ENCODE measurements around the gene SNN.

SNN gene

DNA sequence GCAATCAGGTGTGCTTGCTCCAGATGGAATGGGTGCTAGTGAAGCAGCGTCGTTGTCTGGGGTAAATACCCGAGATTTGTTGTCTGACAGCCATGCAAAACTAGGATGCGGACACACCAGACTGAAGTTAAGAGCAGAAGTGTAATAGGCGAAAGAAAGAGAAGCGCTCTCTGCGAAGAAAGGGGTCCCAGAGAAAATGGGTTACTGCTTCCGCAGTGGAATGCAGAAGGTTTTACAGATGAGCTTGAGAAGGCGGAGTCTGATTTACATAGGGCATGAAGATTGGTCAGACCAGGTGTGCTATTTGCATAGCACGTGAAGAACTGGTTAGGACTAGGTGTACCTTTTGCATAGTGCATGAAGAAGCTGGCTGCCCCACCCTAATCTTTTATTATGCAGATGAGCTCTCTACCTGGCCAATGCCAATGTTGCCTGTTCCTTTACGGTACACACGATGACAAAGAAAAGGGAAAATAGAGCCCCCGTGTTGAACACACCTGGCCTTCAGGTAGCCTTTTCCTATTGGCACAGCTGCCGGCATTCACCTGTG, 32.0 kb upstream of the SNN start:
- no peak overlapping the region for H2AK5ac ChIP-seq (ENCODE audit: low read length)
- no peak overlapping the region for H2BK5ac ChIP-seq (ENCODE audit: low read depth, low read length, poor library complexity)
- H3K14ac ChIP-seq (ENCODE audit: low read length) = no peak overlapping the region
- H3K27ac ChIP-seq (ENCODE audit: low read depth, low read length) = no peak overlapping the region
- H3K4me3 ChIP-seq (ENCODE audit: low read depth, low read length) = no peak overlapping the region
- no CpG with 5 or more reads among the region's 14 CpGs for WGBS (ENCODE audit: extremely low coverage, insufficient coverage, insufficient read length)
- peak overlapping the region; percentile 59 for H3K4me2 ChIP-seq (ENCODE audit: low read length)
- H2BK12ac ChIP-seq (ENCODE audit: low read length) = no peak overlapping the region
- no peak overlapping the region for H3K23ac ChIP-seq (ENCODE audit: low read length)
- H4K8ac ChIP-seq (ENCODE audit: low read depth, low read length) = peak overlapping the region; percentile 26
- H3K27me3 ChIP-seq (ENCODE audit: insufficient read depth, low read length) = no peaks in the 10 kb centered on the region
- peaks cover 19 to 43% of the 10 kb centered on the region in 2 experiments for H3K4me1 ChIP-seq (ENCODE audit: control insufficient read depth in 1 of 2, insufficient read depth in 2 of 2, low read length in 2 of 2)
- no peak overlapping the region for H3K18ac ChIP-seq (ENCODE audit: low read length)
- H3K9ac ChIP-seq (ENCODE audit: low read length) = no peak overlapping the region
- no peaks in the 10 kb centered on the region for H3K9me3 ChIP-seq (ENCODE audit: insufficient read depth, low read depth, low read length)
- H3K4ac ChIP-seq (ENCODE audit: low read depth, low read length) = no peak overlapping the region
- no peak overlapping the region for H4K12ac ChIP-seq (ENCODE audit: low read depth, low read length)
- no peaks in the 10 kb centered on the region for H3K36me3 ChIP-seq (ENCODE audit: control insufficient read depth in 1 of 2, insufficient read depth in 2 of 2, low read length in 2 of 2)
- no peak overlapping the region for H2BK120ac ChIP-seq (ENCODE audit: insufficient read depth, low read length, poor library complexity)
- DNase-seq = peak; percentile 76 to 89
- no peaks in the 10 kb centered on the region for H3K79me2 ChIP-seq (ENCODE audit: control insufficient read depth, insufficient read depth, low read length, poor library complexity)
- peaks cover 19% of the 10 kb centered on the region for H3K79me1 ChIP-seq (ENCODE audit: low read length)
- no peak overlapping the region for H2AFZ ChIP-seq (ENCODE audit: insufficient read depth, low read length, poor library complexity)
- H4K91ac ChIP-seq (ENCODE audit: low read depth, low read length) = no peak overlapping the region

- Histone ChIP-seq H2BK120ac (ENCODE audit: insufficient read depth, low read length, poor library complexity) (no peak overlapping the region), H3K36me3 (ENCODE audit: control insufficient read depth in 1 of 2, insufficient read depth in 2 of 2, low read length in 2 of 2) (no peaks in the 10 kb centered on the region), H3K79me2 (ENCODE audit: control insufficient read depth, insufficient read depth, low read length, poor library complexity) (no peaks in the 10 kb centered on the region), H2BK12ac (ENCODE audit: low read length) (no peak overlapping the region), H3K4me2 (ENCODE audit: low read length) (no peak overlapping the region), H4K91ac (ENCODE audit: low read depth, low read length) (no peak overlapping the region), H3K27me3 (ENCODE audit: insufficient read depth, low read length) (no peaks in the 10 kb centered on the region), H3K9ac (ENCODE audit: low read length) (no peak overlapping the region), H2AFZ (ENCODE audit: insufficient read depth, low read length, poor library complexity) (no peak overlapping the region), H3K27ac (ENCODE audit: low read depth, low read length) (no peak overlapping the region), H3K4me3 (ENCODE audit: low read depth, low read length) (no peak overlapping the region), H4K8ac (ENCODE audit: low read depth, low read length) (no peak overlapping the region), H3K79me1 (ENCODE audit: low read length) (peaks cover 17% of the 10 kb centered on the region), H3K9me3 (ENCODE audit: insufficient read depth, low read depth, low read length) (no peaks in the 10 kb centered on the region), H3K4ac (ENCODE audit: low read depth, low read length) (no peak overlapping the region), H4K12ac (ENCODE audit: low read depth, low read length) (no peak overlapping the region), H2BK5ac (ENCODE audit: low read depth, low read length, poor library complexity) (no peak overlapping the region), H3K14ac (ENCODE audit: low read length) (no peak overlapping the region), H3K4me1 (ENCODE audit: control insufficient read depth in 1 of 2, insufficient read depth in 2 of 2, low read length in 2 of 2) (peaks cover 17 to 40% of the 10 kb centered on the region in 2 experiments), H3K23ac (ENCODE audit: low read length) (no peak overlapping the region), H2AK5ac (ENCODE audit: low read length) (no peak overlapping the region), H3K18ac (ENCODE audit: low read length) (no peak overlapping the region)
- DNase-seq = peak; percentile 56 to 70
- WGBS (ENCODE audit: extremely low coverage, insufficient coverage, insufficient read length) = no CpG with 5 or more reads among the region's 5 CpGs
Observed at GRCh38 chr16:11637320-11637719, 30.9 kb upstream of the SNN start.

- WGBS (ENCODE audit: extremely low coverage, insufficient coverage, insufficient read length) = no CpG with 5 or more reads among the region's 4 CpGs
Observed at GRCh38 chr16:11638140-11638539, 30.1 kb upstream of the SNN start.

GRCh38 chr16:11639008-11639562, 29.2 kb upstream of the SNN start:
- WGBS (ENCODE audit: extremely low coverage, insufficient coverage, insufficient read length) = 100% methylated on average over 2 of the region's 4 CpGs

More at GRCh38 chr16:11638140-11638539, 30.1 kb upstream of the SNN start:
- no peak overlapping the region for H3K4me3 ChIP-seq (ENCODE audit: low read depth, low read length)
- H2BK5ac ChIP-seq (ENCODE audit: low read depth, low read length, poor library complexity) = no peak overlapping the region
- DNase-seq = peak in 1 of 2 donors; percentile 37
- no peak overlapping the region for H4K91ac ChIP-seq (ENCODE audit: low read depth, low read length)
- H3K9ac ChIP-seq (ENCODE audit: low read length) = no peak overlapping the region
- H4K8ac ChIP-seq (ENCODE audit: low read depth, low read length) = no peak overlapping the region
- H2AK5ac ChIP-seq (ENCODE audit: low read length) = no peak overlapping the region
- H3K18ac ChIP-seq (ENCODE audit: low read length) = no peak overlapping the region
- H3K23ac ChIP-seq (ENCODE audit: low read length) = no peak overlapping the region
- peaks cover 8 to 32% of the 10 kb centered on the region in 2 experiments for H3K4me1 ChIP-seq (ENCODE audit: control insufficient read depth in 1 of 2, insufficient read depth in 2 of 2, low read length in 2 of 2)
- H3K27me3 ChIP-seq (ENCODE audit: insufficient read depth, low read length) = no peaks in the 10 kb centered on the region
- no peak overlapping the region for H3K27ac ChIP-seq (ENCODE audit: low read depth, low read length)
- H3K79me1 ChIP-seq (ENCODE audit: low read length) = peaks cover 11% of the 10 kb centered on the region
- H4K12ac ChIP-seq (ENCODE audit: low read depth, low read length) = no peak overlapping the region
- H2BK12ac ChIP-seq (ENCODE audit: low read length) = no peak overlapping the region
- H3K14ac ChIP-seq (ENCODE audit: low read length) = no peak overlapping the region
- H3K79me2 ChIP-seq (ENCODE audit: control insufficient read depth, insufficient read depth, low read length, poor library complexity) = no peaks in the 10 kb centered on the region
- H3K9me3 ChIP-seq (ENCODE audit: insufficient read depth, low read depth, low read length) = no peaks in the 10 kb centered on the region
- no peak overlapping the region for H3K4me2 ChIP-seq (ENCODE audit: low read length)
- H3K36me3 ChIP-seq (ENCODE audit: control insufficient read depth in 1 of 2, insufficient read depth in 2 of 2, low read length in 2 of 2) = no peaks in the 10 kb centered on the region
- H2BK120ac ChIP-seq (ENCODE audit: insufficient read depth, low read length, poor library complexity) = no peak overlapping the region
- H3K4ac ChIP-seq (ENCODE audit: low read depth, low read length) = no peak overlapping the region
- H2AFZ ChIP-seq (ENCODE audit: insufficient read depth, low read length, poor library complexity) = no peak overlapping the region

More at GRCh38 chr16:11639008-11639562, 29.2 kb upstream of the SNN start:
- no peak overlapping the region for H4K8ac ChIP-seq (ENCODE audit: low read depth, low read length)
- peaks cover 8 to 25% of the 10 kb centered on the region in 2 experiments for H3K4me1 ChIP-seq (ENCODE audit: control insufficient read depth in 1 of 2, insufficient read depth in 2 of 2, low read length in 2 of 2)
- no peak overlapping the region for H2BK5ac ChIP-seq (ENCODE audit: low read depth, low read length, poor library complexity)
- H2BK120ac ChIP-seq (ENCODE audit: insufficient read depth, low read length, poor library complexity) = no peak overlapping the region
- H3K18ac ChIP-seq (ENCODE audit: low read length) = no peak overlapping the region
- no peaks in the 10 kb centered on the region for H3K27me3 ChIP-seq (ENCODE audit: insufficient read depth, low read length)
- H3K79me1 ChIP-seq (ENCODE audit: low read length) = peaks cover 10% of the 10 kb centered on the region
- H2AFZ ChIP-seq (ENCODE audit: insufficient read depth, low read length, poor library complexity) = no peak overlapping the region
- no peak for DNase-seq
- H3K14ac ChIP-seq (ENCODE audit: low read length) = no peak overlapping the region
- no peak overlapping the region for H3K23ac ChIP-seq (ENCODE audit: low read length)
- H3K9ac ChIP-seq (ENCODE audit: low read length) = no peak overlapping the region
- H3K4me2 ChIP-seq (ENCODE audit: low read length) = no peak overlapping the region
- no peaks in the 10 kb centered on the region for H3K9me3 ChIP-seq (ENCODE audit: insufficient read depth, low read depth, low read length)
- H3K79me2 ChIP-seq (ENCODE audit: control insufficient read depth, insufficient read depth, low read length, poor library complexity) = no peaks in the 10 kb centered on the region
- no peak overlapping the region for H3K27ac ChIP-seq (ENCODE audit: low read depth, low read length)
- H2BK12ac ChIP-seq (ENCODE audit: low read length) = no peak overlapping the region
- H3K36me3 ChIP-seq (ENCODE audit: control insufficient read depth in 1 of 2, insufficient read depth in 2 of 2, low read length in 2 of 2) = no peaks in the 10 kb centered on the region
- no peak overlapping the region for H2AK5ac ChIP-seq (ENCODE audit: low read length)
- no peak overlapping the region for H4K91ac ChIP-seq (ENCODE audit: low read depth, low read length)
- H3K4me3 ChIP-seq (ENCODE audit: low read depth, low read length) = no peak overlapping the region
- H3K4ac ChIP-seq (ENCODE audit: low read depth, low read length) = no peak overlapping the region
- no peak overlapping the region for H4K12ac ChIP-seq (ENCODE audit: low read depth, low read length)

Measured in trophoblast cell (in vitro differentiated cells and primary cell).